GM13976 (cell line): Measurements from ENCODE around the gene KCNJ2.

Source experiments
- DNase-seq: peaks from one replicate; pipeline ENCODE4 v3.0.0; 2012; ENCODE audit warnings: low spot score
- in situ Hi-C: fragments of 300-500 bp; cut with MboI; formaldehyde crosslinking; loops from one replicate; pipeline ENCODE4 v1.12.0; 2022; ENCODE audit warnings: low sequenced_read_pairs, mixed read lengths, inconsistent platforms; ENCODE audit not compliant: unreplicated experiment
- TF ChIP-seq, protein P1 (sequence below): IDR thresholded peaks from 2 replicates; pipeline ENCODE4 v1.5.1; 2012; ENCODE audit warnings: borderline replicate concordance, mild to moderate bottlenecking; ENCODE audit not compliant: insufficient read depth; ENCODE audit errors: extremely low read depth, missing control alignments, control extremely low read depth

The KCNJ2 gene

DNA sequence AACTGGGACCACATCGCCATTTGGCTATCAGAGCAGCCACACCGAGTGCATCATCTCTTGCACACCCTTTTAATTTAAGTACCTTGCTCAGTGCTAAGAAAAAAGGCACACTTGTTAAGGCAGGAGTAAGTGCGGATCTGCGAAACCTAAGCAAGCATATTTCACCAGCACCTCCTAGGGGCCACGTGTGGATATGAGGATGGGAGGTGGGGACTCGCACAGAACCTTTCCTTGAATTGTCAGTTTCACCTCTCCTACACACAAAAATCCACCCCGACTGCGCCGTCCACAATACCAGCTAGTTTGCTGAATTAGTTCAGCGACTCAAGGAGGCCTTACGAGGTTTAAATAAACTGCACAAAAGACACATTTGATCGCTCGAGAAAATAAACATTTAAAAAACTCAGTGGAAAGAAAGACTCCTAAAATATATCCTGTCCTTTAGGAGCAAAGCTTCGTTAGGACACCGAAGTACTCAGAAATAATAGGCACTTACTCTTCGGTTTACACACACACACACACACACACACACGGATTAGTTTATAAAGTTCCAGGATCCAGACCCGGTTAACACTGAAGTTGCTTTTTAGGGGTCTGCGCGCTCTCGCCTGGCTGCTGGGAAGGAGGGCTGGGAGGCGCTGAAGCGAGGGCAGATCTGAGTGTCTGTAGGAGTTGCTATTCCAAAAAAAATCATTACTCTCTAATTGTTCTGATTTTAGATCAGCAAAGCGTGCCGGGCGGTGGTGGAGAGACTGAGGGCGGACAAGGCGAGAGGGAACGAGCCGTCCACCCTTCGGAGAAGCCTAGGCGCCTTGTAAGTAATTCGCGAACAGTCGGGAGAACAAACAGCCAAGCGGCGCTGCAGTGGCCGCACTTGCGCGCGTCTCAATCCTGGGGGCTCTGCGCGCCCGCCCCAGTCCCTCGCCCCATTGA is 1.0 kb upstream of the KCNJ2 start:
- TF ChIP-seq, protein P1, sequence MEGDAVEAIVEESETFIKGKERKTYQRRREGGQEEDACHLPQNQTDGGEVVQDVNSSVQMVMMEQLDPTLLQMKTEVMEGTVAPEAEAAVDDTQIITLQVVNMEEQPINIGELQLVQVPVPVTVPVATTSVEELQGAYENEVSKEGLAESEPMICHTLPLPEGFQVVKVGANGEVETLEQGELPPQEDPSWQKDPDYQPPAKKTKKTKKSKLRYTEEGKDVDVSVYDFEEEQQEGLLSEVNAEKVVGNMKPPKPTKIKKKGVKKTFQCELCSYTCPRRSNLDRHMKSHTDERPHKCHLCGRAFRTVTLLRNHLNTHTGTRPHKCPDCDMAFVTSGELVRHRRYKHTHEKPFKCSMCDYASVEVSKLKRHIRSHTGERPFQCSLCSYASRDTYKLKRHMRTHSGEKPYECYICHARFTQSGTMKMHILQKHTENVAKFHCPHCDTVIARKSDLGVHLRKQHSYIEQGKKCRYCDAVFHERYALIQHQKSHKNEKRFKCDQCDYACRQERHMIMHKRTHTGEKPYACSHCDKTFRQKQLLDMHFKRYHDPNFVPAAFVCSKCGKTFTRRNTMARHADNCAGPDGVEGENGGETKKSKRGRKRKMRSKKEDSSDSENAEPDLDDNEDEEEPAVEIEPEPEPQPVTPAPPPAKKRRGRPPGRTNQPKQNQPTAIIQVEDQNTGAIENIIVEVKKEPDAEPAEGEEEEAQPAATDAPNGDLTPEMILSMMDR: peak; percentile 64
- in situ Hi-C loops: loop anchor here (25.0 kb wide), 1 partner anchor 394 kb away; no protein-coding TSS in a partner anchor
- DNase-seq: peak; percentile 52

DNA sequence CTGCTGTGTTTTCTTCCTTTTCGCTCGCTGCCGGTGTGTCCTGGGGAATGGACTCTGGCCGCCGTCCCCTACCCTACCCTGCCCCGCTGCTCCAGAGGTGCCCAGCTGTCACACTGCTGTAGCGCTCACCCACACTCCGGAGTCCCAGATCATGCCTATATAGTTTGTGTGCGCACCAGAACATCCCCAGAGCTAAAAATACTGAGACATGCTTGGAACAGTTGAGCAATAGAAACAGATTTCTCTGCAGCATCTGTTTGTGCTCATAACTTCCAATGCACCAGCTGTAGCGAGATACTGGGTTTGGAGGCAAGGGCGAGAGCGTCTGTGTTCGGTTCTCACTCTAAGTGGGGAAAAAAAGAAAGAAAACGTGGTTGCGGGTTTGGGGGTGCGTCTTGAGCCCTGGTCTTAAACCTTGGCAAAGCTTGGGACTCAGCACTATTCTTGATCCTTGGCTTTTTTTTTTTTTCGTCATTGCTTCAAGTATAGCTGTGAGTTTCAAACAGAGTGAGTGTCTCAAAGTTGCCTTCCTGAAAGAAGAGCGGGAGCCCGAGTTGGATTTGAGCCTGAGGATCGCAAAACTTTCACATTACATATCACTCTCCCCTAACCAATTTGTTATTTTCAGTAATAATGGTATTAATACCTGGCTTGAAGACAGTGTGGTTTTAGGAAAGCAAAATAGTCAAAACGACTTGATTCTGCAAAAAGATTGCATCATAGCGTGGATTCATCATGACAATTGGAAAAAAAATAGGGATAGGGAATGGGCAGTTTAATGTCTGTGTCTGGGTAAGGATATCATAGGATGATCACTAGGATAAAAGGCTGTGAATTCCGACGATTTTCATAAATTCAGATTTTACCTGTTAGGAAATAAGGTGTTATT is 621 bp downstream of the KCNJ2 start:
- no peak for DNase-seq
- TF ChIP-seq, protein P1: no peak
- in situ Hi-C loops: loop anchor here (25.0 kb wide), 1 partner anchor 392 kb away; no protein-coding TSS in a partner anchor

DNA sequence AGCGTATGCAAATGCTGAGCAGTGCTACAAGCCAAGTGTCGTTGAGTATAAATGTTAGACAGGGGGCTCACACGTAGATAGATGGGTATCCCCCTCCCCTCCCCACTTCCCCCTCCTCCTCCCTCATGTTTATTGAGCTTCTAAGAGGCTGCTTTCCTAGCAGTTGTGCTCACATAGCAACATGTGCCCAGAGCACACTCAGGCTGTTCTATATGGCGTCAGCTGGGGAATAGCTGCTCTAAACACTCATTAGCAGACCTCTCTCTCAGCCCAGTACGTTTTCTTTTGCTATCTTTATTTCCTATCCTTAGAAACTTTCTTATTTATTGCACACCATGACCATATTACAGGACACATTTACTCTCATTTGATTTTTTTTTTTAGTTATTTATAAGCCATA is 1.8 kb downstream of the KCNJ2 start:
- in situ Hi-C loops: loop anchor here (25.0 kb wide), 1 partner anchor 391 kb away; no protein-coding TSS in a partner anchor
- DNase-seq: no peak
- TF ChIP-seq, protein P1: no peak

DNA sequence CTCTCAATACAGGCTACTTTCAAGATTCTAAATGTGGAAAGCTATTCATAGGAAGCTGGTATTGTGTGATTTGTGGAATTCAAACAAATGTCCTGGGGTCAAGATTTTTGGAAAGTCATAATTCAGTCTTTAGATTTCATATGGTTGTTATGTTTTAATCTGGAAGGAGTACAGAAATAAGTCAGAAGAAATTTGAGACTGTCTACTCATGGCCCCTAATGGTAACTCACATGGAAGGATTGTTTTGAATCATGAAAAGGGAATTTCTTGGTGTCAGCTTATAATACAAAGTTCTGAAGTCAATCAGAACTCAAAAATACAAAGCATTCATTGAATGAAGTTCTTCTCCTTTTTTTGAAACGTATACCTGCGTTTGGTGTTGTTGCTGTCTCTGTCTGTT is 3.1 kb downstream of the KCNJ2 start:
- in situ Hi-C loops: loop anchor here (25.0 kb wide), 1 partner anchor 390 kb away; no protein-coding TSS in a partner anchor
- TF ChIP-seq, protein P1: no peak
- no peak for DNase-seq

DNA sequence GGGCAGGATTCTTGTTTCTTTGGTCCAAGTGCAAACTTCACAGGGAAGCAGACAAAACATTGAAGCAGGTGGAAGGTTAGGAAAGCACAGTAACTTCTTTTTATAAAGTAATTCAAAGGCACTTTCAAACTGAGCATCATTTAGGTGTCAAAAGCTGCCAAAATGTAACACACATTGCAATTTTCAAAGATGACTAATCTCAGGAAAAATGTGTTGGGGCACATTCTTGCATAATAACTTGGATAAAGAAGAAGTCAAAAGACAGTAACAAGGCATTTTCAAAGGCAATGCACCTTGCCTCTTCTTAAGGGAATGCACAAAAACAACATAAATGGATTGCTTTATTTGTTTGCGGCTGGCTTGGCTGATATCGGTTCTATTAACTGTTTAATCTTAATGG is 3.6 kb downstream of the KCNJ2 start:
- no peak for DNase-seq
- TF ChIP-seq, protein P1: no peak
- in situ Hi-C loops: loop anchor here (25.0 kb wide), 1 partner anchor 389 kb away; no protein-coding TSS in a partner anchor

DNA sequence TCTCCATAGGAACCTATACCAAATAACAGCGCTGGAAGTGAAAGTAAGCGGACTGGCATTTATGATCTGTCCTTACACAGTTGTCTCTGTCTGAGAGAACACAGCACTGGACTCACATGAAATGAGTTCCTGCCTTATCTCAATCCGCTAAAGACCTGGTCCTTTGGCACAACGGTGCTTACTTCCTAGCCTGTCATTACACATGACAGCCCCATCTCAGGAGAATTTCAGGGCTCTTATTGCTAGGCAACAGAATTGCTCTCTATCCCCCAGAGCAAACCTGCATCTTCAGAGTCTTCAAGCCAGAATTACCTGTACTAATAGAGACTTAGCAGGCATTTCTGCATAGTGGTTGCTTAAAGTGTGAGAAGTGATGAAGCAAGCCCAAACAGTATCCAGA is 4.3 kb downstream of the KCNJ2 start:
- DNase-seq: no peak
- in situ Hi-C loops: loop anchor here (25.0 kb wide), 1 partner anchor 389 kb away; no protein-coding TSS in a partner anchor
- TF ChIP-seq, protein P1: no peak
